Measurements from ENCODE around the gene ATP2C2. TPM values are rescaled to one million over a fixed set of nuclear protein-coding genes. Genes with fewer than 3 reads are reported as not detected.

ATP2C2 gene
- total and polyA plus RNA-seq, 2 experiments from 2014 or later, result 0.53 TPM; not detected in 1

DNA sequence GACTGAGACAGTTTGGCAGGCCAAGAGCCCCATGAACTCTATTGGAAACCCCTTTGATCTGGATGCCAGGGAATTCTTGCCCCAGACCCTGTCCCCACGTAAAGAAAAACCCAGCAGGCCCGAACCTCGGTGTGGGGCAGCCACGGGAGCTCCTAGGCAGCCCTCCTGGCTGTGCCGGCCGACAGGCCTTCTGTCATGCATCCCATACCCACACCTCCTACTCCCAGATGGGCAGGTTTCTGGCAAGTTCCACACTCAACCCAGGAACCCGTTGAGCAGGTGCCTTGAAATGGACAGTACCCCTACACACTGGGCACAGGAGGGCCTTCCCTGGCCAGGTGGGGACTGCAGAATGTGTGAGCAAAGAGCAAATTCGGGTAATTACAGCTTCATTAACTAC, 23.6 kb upstream of the ATP2C2 start:
- TF ChIP-seq, protein P1, sequence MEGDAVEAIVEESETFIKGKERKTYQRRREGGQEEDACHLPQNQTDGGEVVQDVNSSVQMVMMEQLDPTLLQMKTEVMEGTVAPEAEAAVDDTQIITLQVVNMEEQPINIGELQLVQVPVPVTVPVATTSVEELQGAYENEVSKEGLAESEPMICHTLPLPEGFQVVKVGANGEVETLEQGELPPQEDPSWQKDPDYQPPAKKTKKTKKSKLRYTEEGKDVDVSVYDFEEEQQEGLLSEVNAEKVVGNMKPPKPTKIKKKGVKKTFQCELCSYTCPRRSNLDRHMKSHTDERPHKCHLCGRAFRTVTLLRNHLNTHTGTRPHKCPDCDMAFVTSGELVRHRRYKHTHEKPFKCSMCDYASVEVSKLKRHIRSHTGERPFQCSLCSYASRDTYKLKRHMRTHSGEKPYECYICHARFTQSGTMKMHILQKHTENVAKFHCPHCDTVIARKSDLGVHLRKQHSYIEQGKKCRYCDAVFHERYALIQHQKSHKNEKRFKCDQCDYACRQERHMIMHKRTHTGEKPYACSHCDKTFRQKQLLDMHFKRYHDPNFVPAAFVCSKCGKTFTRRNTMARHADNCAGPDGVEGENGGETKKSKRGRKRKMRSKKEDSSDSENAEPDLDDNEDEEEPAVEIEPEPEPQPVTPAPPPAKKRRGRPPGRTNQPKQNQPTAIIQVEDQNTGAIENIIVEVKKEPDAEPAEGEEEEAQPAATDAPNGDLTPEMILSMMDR (IDR thresholded peaks at IDR 0.05; ENCODE audit: low read depth, low read length), result no peak
- no peaks in the 10 kb centered on the region for H3K4me1 ChIP-seq (ENCODE audit: low read depth)
- H3K36me3 ChIP-seq, result no peaks in the 10 kb centered on the region
- no peak overlapping the region for H3K4me3 ChIP-seq
- no peak overlapping the region for H3K27ac ChIP-seq
- DNase-seq (ENCODE audit: low read depth in 1 of 2, low spot score in 1 of 2), result no peak
- no peaks in the 10 kb centered on the region for H3K9me3 ChIP-seq (ENCODE audit: low read depth)
- H3K27me3 ChIP-seq, result peaks cover 3% of the 10 kb centered on the region

DNA sequence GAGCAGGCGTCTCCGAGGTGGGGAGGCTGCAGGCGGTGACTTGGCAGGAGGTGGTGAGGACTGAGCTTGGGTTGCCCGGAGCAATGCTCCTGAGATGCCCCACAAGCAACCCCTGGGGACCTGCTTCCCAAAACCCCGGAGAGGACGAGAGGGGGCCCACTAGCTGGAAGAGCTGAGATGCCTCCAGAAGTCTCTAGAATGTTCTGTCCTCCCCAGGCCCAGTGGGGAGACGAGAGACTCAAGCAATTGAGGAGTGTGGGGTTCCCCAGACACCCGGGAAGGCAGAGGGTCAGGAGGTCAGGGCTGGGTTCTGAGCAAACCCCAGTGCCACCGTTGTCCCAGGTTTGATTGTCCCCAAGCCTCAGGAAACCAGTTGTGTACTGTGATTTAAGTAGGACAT, 21.2 kb upstream of the ATP2C2 start:
- TF ChIP-seq, protein P1 (IDR thresholded peaks at IDR 0.05; ENCODE audit: low read depth, low read length), result no peak
- H3K27ac ChIP-seq, result no peak overlapping the region
- peaks cover 3% of the 10 kb centered on the region for H3K27me3 ChIP-seq
- DNase-seq (ENCODE audit: low read depth in 1 of 2, low spot score in 1 of 2), result no peak
- H3K36me3 ChIP-seq, result no peaks in the 10 kb centered on the region
- H3K4me3 ChIP-seq, result no peak overlapping the region
- no peaks in the 10 kb centered on the region for H3K9me3 ChIP-seq (ENCODE audit: low read depth)
- no peaks in the 10 kb centered on the region for H3K4me1 ChIP-seq (ENCODE audit: low read depth)

DNA sequence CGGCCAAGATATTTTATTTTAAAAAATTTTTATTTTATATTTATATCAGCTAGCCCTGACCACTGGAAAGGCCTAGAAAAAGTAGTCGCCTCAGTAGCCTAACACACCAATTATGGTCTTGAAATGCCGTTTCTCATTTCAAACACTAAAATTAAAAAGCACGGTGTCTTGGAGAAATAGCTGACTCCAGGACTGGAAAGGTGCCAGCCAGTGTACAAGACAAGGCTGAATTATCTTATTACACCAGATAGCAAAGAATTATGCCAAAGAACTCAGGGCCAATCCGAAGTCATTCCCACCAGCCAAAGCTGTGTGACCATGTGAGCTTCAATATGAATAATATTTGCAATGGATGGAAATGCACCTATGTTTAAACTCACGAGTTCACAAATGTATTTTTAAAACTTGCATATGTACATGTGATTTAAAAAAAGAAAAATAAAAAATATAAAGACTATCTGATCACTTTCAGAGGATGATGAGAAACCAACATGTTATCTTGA, 19.9 kb upstream of the ATP2C2 start:
- no peaks in the 10 kb centered on the region for H3K36me3 ChIP-seq
- TF ChIP-seq, protein P1 (IDR thresholded peaks at IDR 0.05; ENCODE audit: low read depth, low read length), result no peak
- H3K9me3 ChIP-seq (ENCODE audit: low read depth), result no peaks in the 10 kb centered on the region
- H3K27ac ChIP-seq, result no peak overlapping the region
- H3K4me3 ChIP-seq, result no peak overlapping the region
- peaks cover 3% of the 10 kb centered on the region for H3K27me3 ChIP-seq
- peak in 1 of 2 donors; percentile 10 for DNase-seq (ENCODE audit: low read depth in 1 of 2, low spot score in 1 of 2)
- H3K4me1 ChIP-seq (ENCODE audit: low read depth), result no peaks in the 10 kb centered on the region

DNA sequence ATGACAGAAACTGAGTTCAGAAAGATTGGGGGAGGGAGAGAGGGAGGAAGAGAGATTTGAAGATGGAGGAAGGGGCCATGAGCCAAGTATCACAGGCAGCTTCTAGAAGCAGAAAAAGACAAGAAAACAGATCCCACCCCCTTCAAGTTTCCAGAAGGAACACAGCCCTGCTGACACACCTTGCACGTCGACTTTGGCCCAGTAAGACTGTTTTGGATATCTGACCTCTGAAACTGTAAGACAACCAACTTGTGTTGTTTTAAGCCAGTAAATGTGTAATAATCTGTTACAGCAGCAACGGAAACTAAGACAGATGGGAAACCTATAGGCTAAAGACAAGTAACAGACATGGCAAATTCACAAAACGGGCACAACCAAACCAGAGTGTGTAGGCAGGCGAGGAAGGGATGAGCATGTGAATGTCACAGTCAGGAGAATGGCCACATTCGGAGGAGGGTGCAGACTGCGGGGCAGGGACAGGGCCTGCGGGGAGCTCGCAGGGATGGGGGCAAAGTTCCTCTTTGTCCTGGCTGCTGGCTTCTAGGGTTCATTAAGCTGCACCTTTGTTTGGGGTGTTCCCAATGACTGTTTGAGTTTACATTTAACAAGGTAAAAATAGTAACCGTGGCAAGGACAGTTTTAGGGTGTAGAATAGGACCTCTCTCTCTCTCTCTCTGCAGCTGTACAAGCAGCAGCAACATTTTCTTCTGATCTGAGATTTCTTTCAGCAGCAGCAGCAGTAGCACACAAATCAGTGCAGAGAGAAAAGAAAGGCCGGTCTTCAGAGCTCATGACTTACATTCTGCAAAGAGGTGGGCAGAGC, 18.3 kb upstream of the ATP2C2 start:
- Histone ChIP-seq H3K4me1 (ENCODE audit: low read depth) (no peaks in the 10 kb centered on the region), H3K27ac (no peak overlapping the region), H3K36me3 (no peaks in the 10 kb centered on the region), H3K4me3 (no peak overlapping the region), H3K27me3 (peaks cover 3% of the 10 kb centered on the region), H3K9me3 (ENCODE audit: low read depth) (no peaks in the 10 kb centered on the region)
- no peak for DNase-seq (ENCODE audit: low read depth in 1 of 2, low spot score in 1 of 2)
- TF ChIP-seq, protein P1 (IDR thresholded peaks at IDR 0.05; ENCODE audit: low read depth, low read length), result no peak

DNA sequence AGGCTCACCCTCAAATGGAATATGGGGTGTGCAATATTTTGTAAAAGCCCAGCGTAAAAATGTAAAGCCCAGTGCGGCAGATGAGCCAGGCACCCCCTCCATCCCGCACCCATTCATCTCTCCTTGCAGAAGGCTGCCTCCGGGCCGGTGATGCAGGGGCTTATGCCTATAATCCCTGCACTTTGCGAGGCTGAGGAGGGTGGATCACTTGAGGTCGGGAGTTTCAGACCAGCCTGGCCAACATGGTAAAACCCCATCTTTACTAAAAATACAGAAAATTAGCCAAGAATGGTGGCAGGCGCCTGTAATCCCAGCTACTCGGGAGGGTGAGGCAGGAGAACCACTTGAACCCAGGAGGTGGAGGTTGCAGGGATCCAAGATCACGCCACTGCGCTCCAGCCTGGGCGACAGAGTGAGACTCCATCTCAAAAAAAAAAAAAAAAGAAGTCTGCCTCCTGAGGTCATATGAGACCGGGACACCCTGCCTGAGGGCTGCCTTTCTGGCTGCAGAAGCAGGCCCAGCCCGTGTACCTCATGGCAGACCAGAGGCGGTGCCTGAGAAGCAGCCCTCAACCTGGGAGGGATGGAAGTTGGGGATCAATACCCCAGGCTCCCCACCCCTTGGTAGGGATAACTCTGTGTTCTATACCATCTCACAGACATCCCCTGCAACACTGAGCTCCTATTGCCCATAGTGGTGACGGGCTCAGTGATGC, 17.5 kb upstream of the ATP2C2 start:
- Histone ChIP-seq H3K27ac (no peak overlapping the region), H3K27me3 (peaks cover 2% of the 10 kb centered on the region), H3K9me3 (ENCODE audit: low read depth) (no peaks in the 10 kb centered on the region), H3K4me1 (ENCODE audit: low read depth) (no peaks in the 10 kb centered on the region), H3K36me3 (no peaks in the 10 kb centered on the region), H3K4me3 (no peak overlapping the region)
- TF ChIP-seq, protein P1 (IDR thresholded peaks at IDR 0.05; ENCODE audit: low read depth, low read length), result no peak
- DNase-seq (ENCODE audit: low read depth in 1 of 2, low spot score in 1 of 2), result no peak
